GM23338 (cell line): ENCODE results near the gene ZNF189. TPM values are rescaled to one million over a fixed set of nuclear protein-coding genes. Genes with fewer than 3 reads are reported as not detected.

Source experiments
- ATAC-seq: fragments of 200-7000 bp; cut with Tn5 transposase; 3 replicates; pipeline ENCODE4 v1.9.1; 2020
- DNase-seq: peaks from one replicate; pipeline ENCODE4 v3.0.0-alpha.2; 2015; ENCODE audit warnings: low spot score
- H2AFZ ChIP-seq: fragments of 200-600 bp; sonication (generic); 2 replicates; pipeline ENCODE4 v1.8.0; 2016; ENCODE audit warnings: antibody characterized with exemption, mild to moderate bottlenecking, moderate library complexity
- H3F3A ChIP-seq: fragments of 200-600 bp; sonication (generic); replicated peaks from 2 replicates; pipeline ENCODE4 v1.8.0; 2017; ENCODE audit warnings: antibody characterized with exemption, mixed run types, low read depth
- H3K27ac ChIP-seq: fragments of 200-600 bp; sonication (generic); 2 replicates; pipeline ENCODE4 v1.6.1; 2016; ENCODE audit warnings: low read depth
- H3K27me3 ChIP-seq: fragments of 200-600 bp; sonication (generic); 2 replicates; pipeline ENCODE4 v1.8.0; 2016; ENCODE audit warnings: mild to moderate bottlenecking, mixed run types, moderate library complexity; ENCODE audit not compliant: insufficient read depth
- H3K36me3 ChIP-seq: fragments of 200-600 bp; sonication (generic); 2 replicates; pipeline ENCODE4 v1.8.0; 2016; ENCODE audit warnings: mild to moderate bottlenecking; ENCODE audit not compliant: insufficient read depth
- H3K4me1 ChIP-seq: fragments of 200-600 bp; sonication (generic); 2 replicates; pipeline ENCODE4 v1.8.0; 2016; ENCODE audit warnings: mild to moderate bottlenecking, moderate library complexity; ENCODE audit not compliant: insufficient read depth
- H3K4me2 ChIP-seq: fragments of 200-600 bp; sonication (generic); 2 replicates; pipeline ENCODE4 v1.7.1; 2017; ENCODE audit warnings: mixed run types
- H3K4me3 ChIP-seq: fragments of 200-600 bp; sonication (generic); 2 replicates; pipeline ENCODE4 v1.6.1; 2016; ENCODE audit warnings: mixed run types
- H3K79me2 ChIP-seq: fragments of 200-600 bp; sonication (generic); replicated peaks from 2 replicates; pipeline ENCODE4 v1.8.0; 2017; ENCODE audit warnings: mild to moderate bottlenecking; ENCODE audit not compliant: insufficient read depth
- H3K9me2 ChIP-seq: fragments of 200-600 bp; sonication (generic); 2 replicates; pipeline ENCODE4 v1.8.0; 2017; ENCODE audit not compliant: insufficient read depth
- H4K20me1 ChIP-seq: fragments of 200-600 bp; sonication (generic); replicated peaks from 2 replicates; pipeline ENCODE4 v1.8.0; 2017; ENCODE audit warnings: mild to moderate bottlenecking; ENCODE audit not compliant: insufficient read depth
- H3K27ac Mint-ChIP-seq: 2 replicates; pipeline ENCODE4 v1.8.0; 2020; ENCODE audit warnings: inconsistent platforms, mild to moderate bottlenecking, moderate library complexity, mixed read lengths
- H3K27me3 Mint-ChIP-seq: 3 replicates; pipeline ENCODE4 v1.8.0; 2022; ENCODE audit warnings: low read depth, mild to moderate bottlenecking, moderate library complexity, mixed read lengths, inconsistent platforms; ENCODE audit not compliant: insufficient read depth, poor library complexity
- H3K36me3 Mint-ChIP-seq: 3 replicates; pipeline ENCODE4 v1.8.0; 2021; ENCODE audit warnings: low read depth, mild to moderate bottlenecking, inconsistent platforms, moderate library complexity, mixed read lengths
- H3K4me1 Mint-ChIP-seq: 3 replicates; pipeline ENCODE4 v1.8.0; 2020; ENCODE audit warnings: mild to moderate bottlenecking, inconsistent platforms, mixed read lengths
- H3K4me3 Mint-ChIP-seq: 3 replicates; pipeline ENCODE4 v1.8.0; 2021; ENCODE audit warnings: moderate library complexity, mild to moderate bottlenecking, inconsistent platforms, mixed read lengths
- H3K9me3 Mint-ChIP-seq: 3 replicates; pipeline ENCODE4 v1.8.0; 2020; ENCODE audit warnings: moderate library complexity, mild to moderate bottlenecking, inconsistent platforms, mixed read lengths
- CREB1 ChIP-seq: fragments of 250-450 bp; sonication (Bioruptor Pico); IDR thresholded peaks from 2 replicates; pipeline ENCODE4 v1.5.0; 2020; ENCODE audit warnings: low read depth, mild to moderate bottlenecking, moderate library complexity
- ETS1 ChIP-seq: IDR thresholded peaks from 2 replicates; pipeline ENCODE4 v1.6.1; 2016; ENCODE audit warnings: antibody characterized with exemption
- EZH2 ChIP-seq: fragments of 200-600 bp; sonication (generic); IDR thresholded peaks from one replicate; pipeline ENCODE4 v1.8.0; 2017; ENCODE audit warnings: antibody characterized with exemption, mild to moderate bottlenecking, low read depth; ENCODE audit not compliant: unreplicated experiment
- EZH2phosphoT487 ChIP-seq: fragments of 200-600 bp; sonication (generic); IDR thresholded peaks from one replicate; pipeline ENCODE4 v1.8.1; 2018; ENCODE audit warnings: antibody characterized with exemption; ENCODE audit not compliant: unreplicated experiment
- JUNB ChIP-seq: IDR thresholded peaks from one replicate; pipeline ENCODE4 v1.6.1; 2016; ENCODE audit warnings: antibody characterized with exemption; ENCODE audit not compliant: unreplicated experiment
- STAT1 ChIP-seq: IDR thresholded peaks from one replicate; pipeline ENCODE4 v1.6.1; 2016; ENCODE audit warnings: antibody characterized with exemption; ENCODE audit not compliant: unreplicated experiment
- ZNF114 ChIP-seq: fragments of 250-450 bp; sonication (Bioruptor Pico); IDR thresholded peaks from 2 replicates; pipeline ENCODE4 v1.5.0; 2020; ENCODE audit warnings: mild to moderate bottlenecking, moderate library complexity
- polyA plus RNA-seq: library from polyadenylated mRNA; unstranded; fragments of >200 nt; fragmentation: Nextera tagmentation; extraction: Ambion mirVana; gene quantifications from 2 replicates; pipeline ENCODE4 v1.2.1, GENCODE V29; 2016
- total RNA-seq: library from RNA; depleted of rRNA; stranded (reverse); fragments of >200 nt; shearing (Covaris generic); gene quantifications from 2 replicates; pipeline ENCODE4 v1.2.3, GENCODE V29; 2014
- TF ChIP-seq, protein P1 (sequence below), 2 experiments: fragments of 200-600 bp in 1 of 2; sonication (generic) in 1 of 2; conservative IDR thresholded peaks; 2 replicates each; pipeline versions ENCODE4 v1.5.1 to v1.6.1; 2016 to 2017; ENCODE audit warnings: antibody characterized with exemption in 2 of 2, low read depth in 2 of 2, mild to moderate bottlenecking in 2 of 2, moderate library complexity in 1 of 2
- TF ChIP-seq, protein P2 (sequence below): IDR thresholded peaks from one replicate; pipeline ENCODE4 v1.6.1; 2018; ENCODE audit warnings: antibody characterized with exemption; ENCODE audit not compliant: unreplicated experiment
- TF ChIP-seq, protein P3 (sequence below): fragments of 250-450 bp; sonication (Bioruptor Pico); IDR thresholded peaks from 2 replicates; pipeline ENCODE4 v1.5.0; 2020; ENCODE audit warnings: mild to moderate bottlenecking, moderate library complexity

Gene ZNF189
- total and polyA plus RNA-seq, 2 experiments from 2014 or later = 5.8 to 10.6 TPM

GRCh38 chr9:101428909-101429308 is 30.3 kb downstream of the ZNF189 start (continued):
- TF ChIP-seq, protein P1, sequence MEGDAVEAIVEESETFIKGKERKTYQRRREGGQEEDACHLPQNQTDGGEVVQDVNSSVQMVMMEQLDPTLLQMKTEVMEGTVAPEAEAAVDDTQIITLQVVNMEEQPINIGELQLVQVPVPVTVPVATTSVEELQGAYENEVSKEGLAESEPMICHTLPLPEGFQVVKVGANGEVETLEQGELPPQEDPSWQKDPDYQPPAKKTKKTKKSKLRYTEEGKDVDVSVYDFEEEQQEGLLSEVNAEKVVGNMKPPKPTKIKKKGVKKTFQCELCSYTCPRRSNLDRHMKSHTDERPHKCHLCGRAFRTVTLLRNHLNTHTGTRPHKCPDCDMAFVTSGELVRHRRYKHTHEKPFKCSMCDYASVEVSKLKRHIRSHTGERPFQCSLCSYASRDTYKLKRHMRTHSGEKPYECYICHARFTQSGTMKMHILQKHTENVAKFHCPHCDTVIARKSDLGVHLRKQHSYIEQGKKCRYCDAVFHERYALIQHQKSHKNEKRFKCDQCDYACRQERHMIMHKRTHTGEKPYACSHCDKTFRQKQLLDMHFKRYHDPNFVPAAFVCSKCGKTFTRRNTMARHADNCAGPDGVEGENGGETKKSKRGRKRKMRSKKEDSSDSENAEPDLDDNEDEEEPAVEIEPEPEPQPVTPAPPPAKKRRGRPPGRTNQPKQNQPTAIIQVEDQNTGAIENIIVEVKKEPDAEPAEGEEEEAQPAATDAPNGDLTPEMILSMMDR (conservative IDR thresholded peaks at IDR 0.05; ENCODE audit: low read depth in 2 of 2) = no peak
- TF ChIP-seq EZH2phosphoT487 (no peak), ZNF114 (no peak)

- Histone ChIP-seq H3K4me3 (no peak overlapping the region), H3K4me1 (no peaks in the 10 kb centered on the region), H3K79me2 (no peaks in the 10 kb centered on the region), H3K27ac (no peak overlapping the region), H2AFZ (no peak overlapping the region), H3K9me2 (peaks cover 12% of the 10 kb centered on the region), H3K27me3 (no peaks in the 10 kb centered on the region), H3K36me3 (no peaks in the 10 kb centered on the region), H4K20me1 (no peaks in the 10 kb centered on the region), H3K4me2 (no peak overlapping the region), H3F3A (no peaks in the 10 kb centered on the region)
- no peaks in the 10 kb centered on the region for H3K4me1 Mint-ChIP-seq
- ATAC-seq (no peak), DNase-seq (no peak)
- no peak overlapping the region for H3K27ac Mint-ChIP-seq
- H3K4me3 Mint-ChIP-seq = no peak overlapping the region
- no peaks in the 10 kb centered on the region for H3K36me3 Mint-ChIP-seq
- no peaks in the 10 kb centered on the region for H3K9me3 Mint-ChIP-seq
- peaks cover 3% of the 10 kb centered on the region for H3K27me3 Mint-ChIP-seq
- TF ChIP-seq, protein P2, sequence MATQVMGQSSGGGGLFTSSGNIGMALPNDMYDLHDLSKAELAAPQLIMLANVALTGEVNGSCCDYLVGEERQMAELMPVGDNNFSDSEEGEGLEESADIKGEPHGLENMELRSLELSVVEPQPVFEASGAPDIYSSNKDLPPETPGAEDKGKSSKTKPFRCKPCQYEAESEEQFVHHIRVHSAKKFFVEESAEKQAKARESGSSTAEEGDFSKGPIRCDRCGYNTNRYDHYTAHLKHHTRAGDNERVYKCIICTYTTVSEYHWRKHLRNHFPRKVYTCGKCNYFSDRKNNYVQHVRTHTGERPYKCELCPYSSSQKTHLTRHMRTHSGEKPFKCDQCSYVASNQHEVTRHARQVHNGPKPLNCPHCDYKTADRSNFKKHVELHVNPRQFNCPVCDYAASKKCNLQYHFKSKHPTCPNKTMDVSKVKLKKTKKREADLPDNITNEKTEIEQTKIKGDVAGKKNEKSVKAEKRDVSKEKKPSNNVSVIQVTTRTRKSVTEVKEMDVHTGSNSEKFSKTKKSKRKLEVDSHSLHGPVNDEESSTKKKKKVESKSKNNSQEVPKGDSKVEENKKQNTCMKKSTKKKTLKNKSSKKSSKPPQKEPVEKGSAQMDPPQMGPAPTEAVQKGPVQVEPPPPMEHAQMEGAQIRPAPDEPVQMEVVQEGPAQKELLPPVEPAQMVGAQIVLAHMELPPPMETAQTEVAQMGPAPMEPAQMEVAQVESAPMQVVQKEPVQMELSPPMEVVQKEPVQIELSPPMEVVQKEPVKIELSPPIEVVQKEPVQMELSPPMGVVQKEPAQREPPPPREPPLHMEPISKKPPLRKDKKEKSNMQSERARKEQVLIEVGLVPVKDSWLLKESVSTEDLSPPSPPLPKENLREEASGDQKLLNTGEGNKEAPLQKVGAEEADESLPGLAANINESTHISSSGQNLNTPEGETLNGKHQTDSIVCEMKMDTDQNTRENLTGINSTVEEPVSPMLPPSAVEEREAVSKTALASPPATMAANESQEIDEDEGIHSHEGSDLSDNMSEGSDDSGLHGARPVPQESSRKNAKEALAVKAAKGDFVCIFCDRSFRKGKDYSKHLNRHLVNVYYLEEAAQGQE = no peak
- TF ChIP-seq, protein P3, sequence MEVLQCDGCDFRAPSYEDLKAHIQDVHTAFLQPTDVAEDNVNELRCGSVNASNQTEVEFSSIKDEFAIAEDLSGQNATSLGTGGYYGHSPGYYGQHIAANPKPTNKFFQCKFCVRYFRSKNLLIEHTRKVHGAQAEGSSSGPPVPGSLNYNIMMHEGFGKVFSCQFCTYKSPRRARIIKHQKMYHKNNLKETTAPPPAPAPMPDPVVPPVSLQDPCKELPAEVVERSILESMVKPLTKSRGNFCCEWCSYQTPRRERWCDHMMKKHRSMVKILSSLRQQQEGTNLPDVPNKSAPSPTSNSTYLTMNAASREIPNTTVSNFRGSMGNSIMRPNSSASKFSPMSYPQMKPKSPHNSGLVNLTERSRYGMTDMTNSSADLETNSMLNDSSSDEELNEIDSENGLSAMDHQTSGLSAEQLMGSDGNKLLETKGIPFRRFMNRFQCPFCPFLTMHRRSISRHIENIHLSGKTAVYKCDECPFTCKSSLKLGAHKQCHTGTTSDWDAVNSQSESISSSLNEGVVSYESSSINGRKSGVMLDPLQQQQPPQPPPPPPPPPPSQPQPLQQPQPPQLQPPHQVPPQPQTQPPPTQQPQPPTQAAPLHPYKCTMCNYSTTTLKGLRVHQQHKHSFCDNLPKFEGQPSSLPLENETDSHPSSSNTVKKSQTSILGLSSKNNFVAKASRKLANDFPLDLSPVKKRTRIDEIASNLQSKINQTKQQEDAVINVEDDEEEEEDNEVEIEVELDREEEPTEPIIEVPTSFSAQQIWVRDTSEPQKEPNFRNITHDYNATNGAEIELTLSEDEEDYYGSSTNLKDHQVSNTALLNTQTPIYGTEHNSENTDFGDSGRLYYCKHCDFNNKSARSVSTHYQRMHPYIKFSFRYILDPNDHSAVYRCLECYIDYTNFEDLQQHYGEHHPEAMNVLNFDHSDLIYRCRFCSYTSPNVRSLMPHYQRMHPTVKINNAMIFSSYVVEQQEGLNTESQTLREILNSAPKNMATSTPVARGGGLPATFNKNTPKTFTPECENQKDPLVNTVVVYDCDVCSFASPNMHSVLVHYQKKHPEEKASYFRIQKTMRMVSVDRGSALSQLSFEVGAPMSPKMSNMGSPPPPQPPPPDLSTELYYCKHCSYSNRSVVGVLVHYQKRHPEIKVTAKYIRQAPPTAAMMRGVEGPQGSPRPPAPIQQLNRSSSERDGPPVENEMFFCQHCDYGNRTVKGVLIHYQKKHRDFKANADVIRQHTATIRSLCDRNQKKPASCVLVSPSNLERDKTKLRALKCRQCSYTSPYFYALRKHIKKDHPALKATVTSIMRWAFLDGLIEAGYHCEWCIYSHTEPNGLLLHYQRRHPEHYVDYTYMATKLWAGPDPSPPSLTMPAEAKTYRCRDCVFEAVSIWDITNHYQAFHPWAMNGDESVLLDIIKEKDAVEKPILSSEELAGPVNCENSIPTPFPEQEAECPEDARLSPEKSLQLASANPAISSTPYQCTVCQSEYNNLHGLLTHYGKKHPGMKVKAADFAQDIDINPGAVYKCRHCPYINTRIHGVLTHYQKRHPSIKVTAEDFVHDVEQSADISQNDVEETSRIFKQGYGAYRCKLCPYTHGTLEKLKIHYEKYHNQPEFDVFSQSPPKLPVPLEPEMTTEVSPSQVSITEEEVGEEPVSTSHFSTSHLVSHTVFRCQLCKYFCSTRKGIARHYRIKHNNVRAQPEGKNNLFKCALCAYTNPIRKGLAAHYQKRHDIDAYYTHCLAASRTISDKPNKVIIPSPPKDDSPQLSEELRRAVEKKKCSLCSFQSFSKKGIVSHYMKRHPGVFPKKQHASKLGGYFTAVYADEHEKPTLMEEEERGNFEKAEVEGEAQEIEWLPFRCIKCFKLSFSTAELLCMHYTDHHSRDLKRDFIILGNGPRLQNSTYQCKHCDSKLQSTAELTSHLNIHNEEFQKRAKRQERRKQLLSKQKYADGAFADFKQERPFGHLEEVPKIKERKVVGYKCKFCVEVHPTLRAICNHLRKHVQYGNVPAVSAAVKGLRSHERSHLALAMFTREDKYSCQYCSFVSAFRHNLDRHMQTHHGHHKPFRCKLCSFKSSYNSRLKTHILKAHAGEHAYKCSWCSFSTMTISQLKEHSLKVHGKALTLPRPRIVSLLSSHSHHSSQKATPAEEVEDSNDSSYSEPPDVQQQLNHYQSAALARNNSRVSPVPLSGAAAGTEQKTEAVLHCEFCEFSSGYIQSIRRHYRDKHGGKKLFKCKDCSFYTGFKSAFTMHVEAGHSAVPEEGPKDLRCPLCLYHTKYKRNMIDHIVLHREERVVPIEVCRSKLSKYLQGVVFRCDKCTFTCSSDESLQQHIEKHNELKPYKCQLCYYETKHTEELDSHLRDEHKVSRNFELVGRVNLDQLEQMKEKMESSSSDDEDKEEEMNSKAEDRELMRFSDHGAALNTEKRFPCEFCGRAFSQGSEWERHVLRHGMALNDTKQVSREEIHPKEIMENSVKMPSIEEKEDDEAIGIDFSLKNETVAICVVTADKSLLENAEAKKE (CRISPR knock-in tag) = no peak
- TF ChIP-seq, protein P1 (conservative IDR thresholded peaks at IDR 0.05; ENCODE audit: low read depth in 2 of 2) = no peak
- TF ChIP-seq CREB1 (CRISPR knock-in tag) (no peak), STAT1 (no peak), EZH2 (no peak), JUNB (no peak), ZNF114 (no peak), ETS1 (no peak)
Measured at GRCh38 chr9:101429736-101430135, 31.1 kb downstream of the ZNF189 start.
